ENCODE data around the gene WIPF2.

The WIPF2 gene

DNA sequence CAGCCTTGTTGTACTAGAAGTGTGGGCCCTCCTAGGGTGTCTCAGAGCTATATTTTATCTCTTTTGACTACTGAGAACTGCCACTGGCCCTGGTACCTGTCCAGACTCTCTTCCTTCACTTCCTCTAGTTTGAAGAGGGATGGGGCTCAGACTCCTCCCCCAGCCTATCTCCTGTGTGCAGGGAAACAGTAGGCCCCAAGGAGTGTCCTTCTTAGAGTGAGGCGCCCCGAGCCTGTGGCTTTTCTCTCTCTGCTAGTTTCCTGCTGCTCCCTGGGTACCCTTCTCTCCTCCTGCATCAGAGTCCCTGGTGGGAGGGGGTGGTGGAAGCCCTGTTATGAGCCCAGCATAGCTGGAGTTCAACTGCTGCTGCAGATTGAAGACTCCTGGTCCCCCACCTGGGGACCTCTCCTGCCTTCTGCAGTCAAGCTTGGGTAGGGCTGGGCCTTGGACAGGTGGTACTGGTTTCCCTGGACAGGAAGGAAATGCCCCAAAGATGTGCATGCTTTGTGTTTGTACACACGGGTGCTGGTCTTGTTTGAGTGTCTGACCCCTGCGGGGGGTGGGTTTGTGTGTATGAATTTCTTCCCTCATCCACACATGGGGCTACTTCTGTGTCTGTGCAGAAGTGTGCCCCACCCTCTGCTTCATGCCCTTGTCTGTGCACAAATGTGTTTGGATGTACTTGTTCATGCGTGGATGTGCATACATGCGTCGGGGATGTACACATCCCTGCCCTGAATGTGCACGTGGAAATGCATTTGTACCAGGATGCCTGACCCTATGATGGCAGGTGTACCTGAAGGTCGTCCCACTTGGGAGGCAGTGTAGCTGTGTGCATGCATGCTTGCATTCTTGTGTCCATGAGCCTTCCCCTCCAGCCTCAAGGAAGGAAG lies 96.8 kb downstream of the WIPF2 start:
- no peak for DNase-seq

DNA sequence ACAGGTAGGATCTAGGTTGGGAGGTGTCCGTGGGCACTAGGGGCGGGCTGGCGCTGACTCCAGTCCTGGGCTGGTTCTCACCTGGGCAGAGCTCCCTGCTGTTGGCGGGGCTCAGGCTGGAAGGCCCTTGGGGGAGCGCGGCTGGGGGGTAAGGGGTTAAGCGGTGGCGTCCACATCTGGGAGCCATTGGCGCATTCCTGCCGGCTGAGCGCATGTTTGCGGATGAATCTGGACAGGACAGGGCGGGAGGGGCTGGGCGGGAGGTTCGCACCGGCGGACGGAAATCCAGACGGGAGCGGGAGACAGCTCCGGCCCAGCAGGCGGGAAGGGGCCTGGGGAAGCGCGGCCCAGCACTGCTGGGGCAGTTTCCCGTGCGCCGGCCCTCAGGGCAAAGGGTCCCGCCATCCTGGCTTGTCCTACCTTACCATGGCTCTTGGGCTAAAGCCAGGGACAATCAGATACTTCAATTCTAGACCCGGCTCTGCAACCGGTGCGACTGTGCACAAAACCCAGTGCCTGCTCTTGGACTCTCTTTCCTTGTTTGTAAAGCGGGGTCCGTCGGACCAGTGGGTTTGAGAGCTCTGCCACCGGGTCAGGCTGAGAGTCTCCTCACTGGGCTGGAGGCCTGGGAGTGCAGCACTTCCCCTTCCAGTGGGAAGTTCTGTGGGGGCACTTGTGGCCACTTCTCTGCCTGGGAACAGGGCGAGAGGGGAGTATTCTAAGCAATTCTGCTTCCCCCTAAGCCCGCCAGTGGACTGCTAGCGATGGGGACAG lies 97.7 kb downstream of the WIPF2 start:
- peak; percentile 62 to 80 for DNase-seq

DNA sequence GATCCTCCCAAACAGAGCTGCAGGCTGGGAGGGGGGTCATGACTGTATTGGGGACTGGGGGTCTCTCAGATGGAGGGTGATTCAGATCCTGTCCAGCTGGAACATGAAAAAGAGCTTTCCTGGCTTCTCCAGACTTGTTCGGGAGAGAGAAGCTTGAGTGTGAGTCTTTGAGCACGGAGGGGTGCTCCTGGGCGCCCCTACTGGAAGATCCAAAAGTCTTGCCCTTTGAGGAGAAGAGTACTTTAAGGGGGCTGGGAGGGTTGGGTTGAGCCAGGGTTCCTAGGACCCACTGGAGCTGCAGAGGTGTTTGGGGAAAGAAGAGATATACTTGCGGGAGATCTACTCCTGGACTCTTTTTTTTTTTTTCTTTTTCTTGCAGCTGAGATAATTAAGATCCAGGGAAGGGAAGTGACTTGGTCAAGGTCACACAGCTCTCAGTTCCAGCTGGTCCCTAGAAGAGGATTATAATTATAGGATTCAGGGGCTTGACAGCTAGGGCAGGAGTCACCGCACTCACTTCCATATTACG lies 98.3 kb downstream of the WIPF2 start:
- peak; percentile 49 to 52 for DNase-seq

DNA sequence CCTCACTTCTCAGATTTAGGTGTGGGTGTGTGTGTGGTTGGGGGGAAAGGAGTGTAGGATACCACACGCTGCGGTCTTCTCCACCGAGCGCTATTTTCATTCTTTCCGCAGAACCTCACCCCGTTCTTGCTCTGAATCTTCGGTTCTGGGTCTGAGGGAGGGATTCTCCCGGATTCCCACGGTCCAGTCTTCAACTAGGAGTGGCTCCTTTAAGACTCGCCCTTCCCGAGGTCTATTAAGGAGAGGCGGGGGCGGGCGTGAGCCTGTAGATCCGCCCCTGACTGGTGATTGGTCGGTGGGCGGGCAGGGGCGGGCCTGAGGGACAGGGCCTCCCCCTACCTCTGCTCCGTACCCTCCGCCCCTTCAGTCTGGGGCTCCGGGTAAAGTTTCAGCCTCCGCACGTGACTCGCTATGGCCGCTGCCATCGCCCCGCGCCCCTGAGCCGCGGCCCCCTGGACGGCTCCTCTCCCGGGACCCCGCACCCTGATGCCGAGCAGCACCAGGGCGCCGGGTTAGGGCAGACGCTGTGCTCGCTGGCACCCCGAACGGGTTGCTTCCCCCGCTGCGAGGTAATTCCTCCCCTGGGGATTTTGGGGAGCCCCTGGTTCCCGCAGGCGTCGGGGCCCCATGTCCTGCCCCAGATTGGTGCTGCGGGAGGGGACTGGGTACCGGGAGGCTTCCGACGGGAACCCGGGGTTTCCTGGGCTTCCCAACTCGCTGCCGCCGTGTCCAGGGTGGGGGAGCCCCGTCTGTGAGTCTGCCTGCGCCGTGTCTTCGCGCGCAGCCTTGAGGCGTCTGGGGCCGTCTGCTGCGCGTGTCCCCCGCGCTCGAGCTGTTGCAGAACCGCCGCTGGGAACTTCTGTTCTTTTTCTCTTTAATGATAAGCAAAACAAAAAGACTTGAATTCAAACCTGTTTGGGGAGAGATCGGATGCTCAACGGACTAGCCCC lies 99.1 kb downstream of the WIPF2 start:
- peak; percentile 94 to 97 for DNase-seq

DNA sequence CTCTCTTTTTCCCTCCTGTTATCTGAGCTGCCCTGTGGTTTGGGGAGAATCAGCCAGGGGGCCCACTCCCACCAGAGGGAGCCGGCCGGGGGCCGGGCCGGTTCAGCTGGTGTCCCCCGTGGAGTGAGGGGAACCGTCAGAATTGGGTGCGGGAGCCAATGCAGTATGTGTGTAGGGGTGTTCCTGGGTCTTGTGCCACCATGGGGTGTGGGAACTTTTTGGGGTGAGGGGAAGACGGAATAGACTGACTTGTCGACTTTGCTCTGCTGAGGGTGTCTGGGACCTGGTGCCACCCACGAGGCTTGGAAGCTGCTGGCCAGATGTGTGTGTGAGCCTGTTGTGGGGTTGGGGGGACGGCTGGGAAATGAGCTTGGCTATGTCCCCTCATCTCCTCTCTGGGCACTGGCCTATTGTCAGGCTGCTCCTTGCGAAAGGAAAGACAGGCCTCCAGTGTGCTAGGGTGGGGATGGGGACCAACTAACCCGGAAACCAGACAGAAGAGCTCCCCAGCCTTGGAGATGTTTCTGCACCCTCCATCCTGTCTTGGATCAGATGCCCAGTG lies 99.8 kb downstream of the WIPF2 start:
- DNase-seq, result no peak

DNA sequence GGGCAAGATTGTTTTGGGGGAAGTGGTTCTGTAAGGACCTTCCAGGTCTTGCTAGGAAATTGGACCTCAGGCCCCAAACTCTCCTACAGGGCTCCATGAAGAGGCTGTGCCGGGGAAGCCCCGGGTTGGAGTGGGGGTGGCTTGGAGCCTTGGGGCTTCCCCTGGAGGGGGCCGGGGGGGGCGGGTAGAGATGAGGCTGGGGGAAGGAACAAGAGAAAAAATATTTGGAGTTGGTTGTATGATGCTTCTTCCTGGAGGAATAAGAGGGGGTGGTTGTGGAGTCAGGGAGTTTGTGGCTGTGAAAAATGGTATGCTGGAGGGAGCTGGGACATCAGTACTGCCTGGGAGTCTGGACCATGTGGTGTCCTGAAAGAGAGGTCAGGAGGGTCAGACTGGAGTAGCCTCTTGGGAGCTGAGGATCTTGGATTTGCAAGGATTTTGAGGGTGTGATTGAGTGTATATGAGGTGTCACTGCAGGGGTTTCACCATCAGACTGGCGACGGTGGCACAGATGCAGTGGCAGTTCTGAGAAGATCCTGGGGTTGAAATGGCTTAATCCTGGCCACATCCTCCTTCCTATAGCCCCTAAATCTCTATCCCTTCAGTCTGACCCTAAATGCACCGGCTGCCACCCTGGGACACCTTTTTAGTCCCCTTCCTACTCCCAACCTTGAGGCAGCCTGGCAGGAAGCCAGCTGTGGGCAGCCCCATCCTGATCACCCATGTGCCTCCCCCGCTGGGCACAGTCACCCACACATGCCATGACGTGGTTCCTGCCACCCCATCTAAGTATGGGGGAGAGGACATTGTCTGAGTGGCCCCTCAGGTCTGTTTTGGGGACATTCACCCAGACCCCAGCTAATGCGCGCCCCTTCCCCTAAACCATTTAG lies 100.8 kb downstream of the WIPF2 start:
- peak; percentile 21 to 53 for DNase-seq

DNA sequence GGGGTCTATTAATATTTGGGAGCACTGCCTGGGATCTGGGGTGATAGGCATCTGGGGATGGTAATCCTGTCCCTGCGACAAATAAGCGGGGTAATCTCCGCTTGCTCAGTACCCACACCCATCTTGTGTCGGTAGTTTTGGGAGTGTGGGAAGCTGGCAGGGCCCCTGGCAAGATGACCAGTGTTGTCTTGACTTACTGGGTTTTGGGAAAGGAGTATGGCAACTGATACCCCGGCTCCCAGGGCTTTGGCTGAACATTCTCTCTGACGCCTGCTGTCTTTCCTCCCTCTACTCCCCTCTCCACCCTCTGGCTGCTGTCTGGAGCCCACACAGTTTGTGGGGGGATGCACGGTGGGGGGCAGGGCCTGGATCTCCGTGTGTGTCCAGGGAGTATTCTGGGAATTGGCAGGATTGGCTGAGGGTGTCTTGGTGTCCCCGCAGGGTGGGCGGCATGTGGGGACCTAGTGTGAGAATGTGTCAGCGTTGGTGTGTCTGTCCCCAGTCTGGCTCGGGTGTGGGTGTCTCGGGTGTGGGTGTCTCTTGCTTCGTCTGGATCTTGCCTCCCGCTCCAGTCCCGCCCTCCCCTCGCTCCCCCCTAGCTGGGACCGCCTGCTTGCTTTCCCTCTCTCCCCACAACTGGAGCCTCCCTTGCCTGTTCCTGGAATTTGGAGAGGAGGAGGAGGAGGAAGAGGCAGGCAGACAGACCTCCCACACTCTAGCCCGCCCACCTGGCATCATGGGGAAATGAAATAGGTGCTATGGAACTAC lies 101.8 kb downstream of the WIPF2 start:
- DNase-seq, result peak in 1 of 2 donors; percentile 35

DNA sequence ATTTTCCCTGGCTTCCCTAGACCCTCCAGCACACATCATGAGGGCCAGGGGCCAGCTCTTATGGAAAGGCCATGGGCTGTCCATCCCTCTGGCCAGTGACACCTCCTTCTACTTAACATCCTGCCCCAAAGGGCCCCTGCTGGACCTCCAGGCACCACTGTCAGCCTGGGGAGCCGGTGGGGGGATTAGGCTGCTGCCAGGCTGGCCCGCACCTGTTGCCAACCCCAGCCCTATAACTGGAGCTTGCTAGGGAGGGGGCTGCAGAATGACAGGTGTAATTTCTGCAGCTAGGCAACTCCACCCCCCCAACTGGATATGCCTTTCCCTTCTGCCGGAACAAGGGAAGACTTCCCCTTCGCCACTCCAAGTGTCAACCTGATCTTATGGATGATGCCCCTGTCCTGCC lies 102.4 kb downstream of the WIPF2 start:
- no peak for DNase-seq

DNA sequence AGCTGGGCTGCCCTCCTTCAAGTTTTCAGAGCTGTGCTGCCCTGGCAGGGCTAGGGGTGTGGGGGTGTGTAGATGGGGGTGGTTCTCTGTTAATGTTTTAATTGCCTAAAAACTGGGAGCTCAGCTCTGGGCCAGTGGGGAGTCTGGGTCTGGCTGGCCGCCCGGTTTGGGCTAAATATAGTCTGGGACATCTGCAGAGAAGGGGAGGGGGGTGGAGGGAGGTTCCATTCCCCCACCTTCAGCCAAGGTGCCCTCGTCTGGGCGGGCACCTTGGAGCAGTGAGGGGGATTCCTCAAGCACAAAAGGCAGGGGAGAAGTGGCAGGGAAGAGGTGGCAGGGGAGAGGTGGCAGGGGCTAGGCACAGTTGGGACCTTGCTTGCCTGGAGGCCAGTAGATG lies 102.9 kb downstream of the WIPF2 start:
- DNase-seq, result no peak

DNA sequence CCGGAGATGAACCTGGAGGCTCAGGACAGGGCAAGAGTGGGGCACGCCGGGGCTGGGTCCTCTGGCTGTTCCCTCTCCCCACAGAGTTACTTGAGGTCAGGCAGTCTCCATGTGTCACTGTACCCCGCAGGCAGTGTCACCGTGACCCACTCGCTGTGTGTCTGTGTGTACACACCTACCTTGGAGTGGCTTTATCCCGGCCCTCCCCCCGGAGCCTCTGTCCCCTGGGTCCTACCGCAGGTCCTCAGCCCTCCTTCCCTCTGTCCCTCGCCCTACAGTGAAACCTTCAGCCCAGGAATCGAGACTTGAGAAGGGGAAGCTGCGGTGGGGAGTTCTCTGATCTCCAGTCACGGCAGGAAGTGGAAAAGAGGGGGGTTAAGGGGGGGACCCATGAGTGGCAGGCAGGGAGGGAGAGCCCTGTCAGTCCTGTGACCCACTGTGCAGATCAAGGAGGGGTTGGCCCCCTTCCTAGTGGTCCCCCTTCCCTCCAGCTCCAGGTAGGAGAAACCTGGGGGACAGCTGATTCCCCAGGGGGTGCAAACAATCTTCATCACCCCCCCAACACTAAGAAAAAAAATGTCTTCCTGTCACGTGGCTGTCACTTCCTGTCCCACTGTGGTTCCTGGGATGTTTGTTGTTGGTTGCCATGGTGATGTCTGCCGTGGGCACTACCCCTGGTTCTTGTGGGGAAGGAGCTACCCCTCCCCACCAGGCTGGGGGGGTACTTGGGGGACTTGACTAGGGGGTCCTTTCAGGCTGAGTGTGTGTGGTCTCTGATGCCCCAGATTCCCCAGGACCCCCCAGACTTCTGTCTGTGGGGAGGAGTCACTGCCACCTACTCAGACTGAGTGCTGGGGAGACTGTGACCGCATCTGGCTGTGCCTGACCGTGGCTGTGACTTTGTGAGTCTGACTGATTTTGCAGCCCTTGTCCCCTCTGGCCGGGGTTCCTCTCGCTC lies 103.5 kb downstream of the WIPF2 start:
- peak; percentile 95 to 96 for DNase-seq

DNA sequence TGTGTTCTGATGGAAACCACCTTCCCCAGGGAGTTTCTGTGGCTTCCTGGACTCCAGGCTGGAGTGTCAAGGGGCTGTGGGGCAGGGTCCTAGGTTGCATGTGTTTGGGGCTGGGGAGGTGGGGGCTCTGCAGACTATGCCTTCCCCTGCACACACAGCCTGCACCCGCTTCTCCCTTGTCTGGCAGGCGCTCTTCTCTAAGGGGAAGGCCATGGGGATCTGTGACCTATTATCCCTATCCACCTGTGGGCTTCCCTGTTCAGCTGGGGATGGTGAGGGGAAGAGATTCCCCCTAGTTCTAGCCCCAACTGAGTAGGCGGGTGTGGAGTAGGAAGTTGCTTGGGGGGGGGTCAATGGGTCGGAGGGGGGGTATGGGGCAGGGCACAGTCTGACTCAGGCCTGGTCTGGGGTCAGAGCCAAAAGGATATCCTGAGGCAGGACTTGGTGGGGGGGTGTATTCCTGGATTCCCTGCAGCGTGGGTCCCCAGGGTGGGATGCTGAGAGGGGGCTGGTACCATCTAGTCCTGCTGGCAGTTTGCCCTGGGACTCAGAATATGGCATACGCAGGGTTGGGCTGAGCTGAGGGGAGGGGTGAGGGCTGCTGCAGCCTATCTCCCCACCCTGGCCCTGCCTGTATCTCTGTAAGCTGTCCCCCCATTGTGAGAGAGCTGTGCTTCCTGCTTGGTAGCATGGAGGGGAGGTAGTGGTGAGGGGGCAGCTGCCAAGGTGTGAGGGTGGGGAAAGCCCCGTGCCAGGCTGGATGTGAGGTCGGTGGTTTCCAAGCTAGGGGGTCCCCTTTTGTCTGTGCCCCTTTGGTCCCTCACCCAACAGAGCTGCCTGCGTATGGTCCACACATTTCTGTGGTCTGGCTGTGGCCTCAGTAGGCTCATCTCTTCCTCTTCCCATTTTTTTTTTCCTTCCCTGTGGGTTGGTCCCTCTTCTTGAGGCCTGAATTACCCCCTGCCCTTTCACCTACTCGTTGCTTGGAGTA lies 104.6 kb downstream of the WIPF2 start:
- DNase-seq, result peak; percentile 58 to 62

DNA sequence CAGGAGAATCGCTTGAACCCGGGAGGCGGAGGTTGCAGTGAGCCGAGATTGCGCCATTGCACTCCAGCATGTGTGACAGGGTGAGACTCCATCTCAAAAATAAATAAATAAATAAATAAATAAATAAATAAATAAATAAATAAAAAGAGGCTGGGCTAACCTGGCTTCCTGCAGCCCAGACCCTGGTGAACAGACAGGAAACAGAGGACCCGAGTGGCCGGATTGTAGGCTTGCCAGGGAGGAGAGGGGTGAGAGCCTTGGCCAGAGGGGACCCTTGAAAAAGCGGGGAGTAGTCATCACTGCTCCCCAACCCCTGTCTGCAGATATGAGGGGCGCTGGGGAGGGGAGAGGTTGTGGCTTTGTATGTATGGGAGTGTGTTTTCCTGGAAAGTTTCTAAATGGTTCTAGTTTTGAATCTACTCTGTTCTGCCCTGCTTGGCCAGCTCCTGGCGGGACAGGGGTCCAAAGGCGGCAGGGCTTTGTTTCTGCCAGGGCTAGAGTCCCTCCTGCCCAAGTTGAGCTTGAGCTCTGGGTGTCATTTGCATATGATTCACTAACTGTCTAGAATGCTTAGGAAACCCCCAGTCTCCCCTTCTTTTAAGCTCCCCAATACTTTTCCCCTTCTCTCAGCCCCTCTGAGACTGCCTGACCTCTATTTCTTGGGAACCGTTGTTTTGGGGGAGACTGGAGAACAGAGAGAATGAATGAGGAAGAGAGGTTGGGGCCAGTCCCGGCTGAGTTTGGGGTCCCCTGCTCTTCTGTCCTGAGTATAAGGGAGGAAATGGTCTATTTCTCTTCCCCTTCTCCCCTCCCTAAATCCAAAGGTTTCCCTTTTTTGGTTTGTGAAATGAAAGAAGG lies 106.3 kb downstream of the WIPF2 start:
- no peak for DNase-seq

DNA sequence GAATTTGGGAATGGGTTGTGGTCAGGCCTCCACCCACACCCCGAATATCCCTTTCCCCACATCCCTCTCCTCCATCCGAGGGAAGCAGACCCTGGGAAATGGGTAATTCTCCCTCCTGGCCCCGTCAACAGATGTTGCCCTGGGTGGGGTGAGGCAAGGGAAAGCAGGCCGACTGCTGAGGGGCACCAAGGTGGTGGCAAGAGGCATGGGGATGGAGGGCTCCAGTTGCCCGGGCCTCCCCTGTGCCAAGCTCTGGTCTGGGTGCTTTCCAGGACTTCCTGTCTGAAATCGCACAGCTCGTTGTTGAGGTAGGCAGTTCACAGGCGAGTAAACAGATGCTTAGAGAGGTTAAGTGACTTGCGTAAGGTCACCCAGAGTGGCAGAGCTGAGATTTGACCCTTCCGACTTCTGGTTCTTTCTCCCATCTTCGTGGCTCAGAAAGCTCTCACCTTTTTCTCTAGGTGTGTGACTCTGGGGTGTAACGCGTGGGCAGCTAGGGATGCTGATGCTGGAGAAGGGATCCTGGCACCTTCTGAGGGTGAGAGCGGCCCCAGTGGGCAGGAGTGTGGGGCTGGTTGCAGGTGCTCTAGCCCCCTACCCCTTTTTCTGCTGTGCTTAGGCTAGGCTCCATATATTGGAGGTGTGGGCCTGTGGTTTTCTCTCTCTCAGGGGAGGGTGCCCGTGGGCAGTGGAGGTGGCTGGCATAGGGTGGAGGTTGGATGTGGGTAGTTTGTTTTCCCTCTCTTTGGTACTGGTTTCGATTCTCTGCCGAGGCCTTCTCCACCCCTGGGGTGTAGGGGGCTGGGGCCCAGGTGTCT lies 107.1 kb downstream of the WIPF2 start:
- no peak for DNase-seq

DNA sequence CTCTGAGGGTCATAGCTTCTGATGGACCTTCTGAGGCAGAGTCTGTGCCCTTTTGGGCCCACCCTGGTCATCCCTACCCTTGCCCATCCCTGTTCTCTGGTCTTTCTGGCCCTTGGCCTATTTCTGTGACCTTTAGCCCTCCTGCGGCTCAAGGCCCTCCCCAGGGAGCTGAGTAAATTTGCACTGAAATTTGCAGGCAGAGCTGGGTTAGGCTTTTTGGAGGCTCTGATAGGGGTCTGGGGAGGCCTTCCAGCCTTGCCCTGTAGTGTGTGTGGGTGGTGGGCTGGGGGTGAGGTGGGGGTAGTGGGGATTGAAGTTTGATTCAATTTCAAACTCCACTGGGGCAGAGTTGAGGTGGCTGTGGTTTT lies 107.7 kb downstream of the WIPF2 start:
- DNase-seq, result no peak

DNA sequence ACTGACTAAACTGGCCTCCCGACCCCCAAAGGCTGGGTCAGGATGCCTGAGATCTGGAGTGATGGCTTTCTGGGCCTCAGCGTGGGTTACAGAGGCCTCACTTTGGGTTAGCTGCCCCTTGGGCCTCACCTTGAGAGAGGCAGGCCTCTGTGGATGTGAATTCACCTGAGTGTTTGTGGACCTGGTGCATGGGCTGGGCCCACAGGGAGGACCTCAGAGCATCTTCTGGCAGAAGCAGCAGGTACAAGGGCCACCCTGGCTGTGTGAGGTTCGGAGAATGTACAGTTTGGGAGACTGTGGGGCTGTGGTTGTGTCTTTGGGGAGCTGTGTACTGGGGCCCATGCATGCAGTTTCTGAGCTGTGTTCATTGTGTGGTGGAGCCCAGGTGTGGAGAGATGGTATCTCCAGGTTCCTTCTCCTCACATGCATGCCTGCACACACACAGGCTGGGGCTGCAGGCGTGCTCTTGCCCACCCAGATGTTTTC lies 108.2 kb downstream of the WIPF2 start:
- DNase-seq, result no peak

Data from inflammatory macrophage (primary cell).